ENCODE results near the gene KCNB1.

KCNB1 gene

GRCh38 chr20:49501917-49502316 is 19.4 kb upstream of the KCNB1 start:
- Histone ChIP-seq H2BK120ac (ENCODE audit: low read depth, low read length) (no peak overlapping the region), H3K4me2 (ENCODE audit: low read length, poor library complexity, severe bottlenecking) (no peak overlapping the region), H2AFZ (ENCODE audit: low read depth, low read length) (no peak overlapping the region), H4K8ac (ENCODE audit: low read length) (no peak overlapping the region), H3K79me1 (replicated peaks; ENCODE audit: low read length, poor library complexity, severe bottlenecking) (no peaks in the 10 kb centered on the region), H3K4ac (ENCODE audit: low read depth in 1 of 2, low read length in 2 of 2) (no peak overlapping the region), H2BK5ac (ENCODE audit: low read depth, low read length, poor library complexity, severe bottlenecking) (no peak overlapping the region), H2AK5ac (ENCODE audit: low read length, severe bottlenecking) (no peak overlapping the region), H3K14ac (ENCODE audit: low read length in 2 of 2) (no peak overlapping the region), H3K18ac (ENCODE audit: low read depth in 1 of 2, low read length in 2 of 2) (no peak overlapping the region), H3K27ac (ENCODE audit: low read length, poor library complexity, severe bottlenecking) (no peak overlapping the region), H2BK12ac (ENCODE audit: low read length in 2 of 2) (no peak overlapping the region), H3K4me3 (ENCODE audit: insufficient read depth in 1 of 2, low read depth in 1 of 2, low read length in 2 of 2) (no peak overlapping the region), H4K91ac (ENCODE audit: low read length) (no peak overlapping the region), H3K9ac (ENCODE audit: low read length) (no peak overlapping the region), H3K36me3 (ENCODE audit: control insufficient read depth in 1 of 2, insufficient read depth in 2 of 2, low read depth in 1 of 2, low read length in 2 of 2) (peaks cover 4 to 21% of the 10 kb centered on the region in 2 experiments), H3K4me1 (ENCODE audit: control insufficient read depth, insufficient read depth, low read depth, low read length) (peaks cover 5% of the 10 kb centered on the region), H3K9me3 (ENCODE audit: control insufficient read depth, low read length) (peaks cover 3% of the 10 kb centered on the region), H3K27me3 (ENCODE audit: control insufficient read depth in 1 of 2, insufficient read depth in 1 of 2, low read length in 2 of 2) (peaks cover 11 to 44% of the 10 kb centered on the region in 2 experiments), H2BK15ac (ENCODE audit: low read depth, poor library complexity, severe bottlenecking) (no peak overlapping the region), H3K23ac (ENCODE audit: low read length in 2 of 2) (no peak overlapping the region)
- WGBS = 59% methylated on average over 3 of the region's 3 CpGs
- DNase-seq = peak; percentile 12

GRCh38 chr20:49497398-49497669 is 14.9 kb upstream of the KCNB1 start:
- H2BK15ac ChIP-seq (ENCODE audit: low read depth, poor library complexity, severe bottlenecking) = no peak overlapping the region
- H3K23ac ChIP-seq (ENCODE audit: low read length in 2 of 2) = no peak overlapping the region
- WGBS = 23% methylated on average over 1 of the region's 1 CpG

GRCh38 chr20:49496553-49497397 is 14.3 kb upstream of the KCNB1 start:
- Histone ChIP-seq H3K27me3 (ENCODE audit: control insufficient read depth in 1 of 2, insufficient read depth in 1 of 2, low read length in 2 of 2) (peaks cover 43 to 59% of the 10 kb centered on the region in 2 experiments), H3K4me2 (ENCODE audit: low read length, poor library complexity, severe bottlenecking) (no peak overlapping the region), H3K27ac (ENCODE audit: low read length, poor library complexity, severe bottlenecking) (no peak overlapping the region), H4K91ac (ENCODE audit: low read length) (no peak overlapping the region), H3K18ac (ENCODE audit: low read depth in 1 of 2, low read length in 2 of 2) (no peak overlapping the region), H2BK120ac (ENCODE audit: low read depth, low read length) (no peak overlapping the region), H3K79me1 (replicated peaks; ENCODE audit: low read length, poor library complexity, severe bottlenecking) (no peaks in the 10 kb centered on the region), H3K4ac (ENCODE audit: low read depth in 1 of 2, low read length in 2 of 2) (no peak overlapping the region), H3K4me1 (ENCODE audit: control insufficient read depth, insufficient read depth, low read depth, low read length) (no peaks in the 10 kb centered on the region), H3K9me3 (ENCODE audit: control insufficient read depth, low read length) (peaks cover 3% of the 10 kb centered on the region), H4K8ac (ENCODE audit: low read length) (no peak overlapping the region), H2BK12ac (ENCODE audit: low read length in 2 of 2) (no peak overlapping the region), H3K36me3 (ENCODE audit: control insufficient read depth in 1 of 2, insufficient read depth in 2 of 2, low read depth in 1 of 2, low read length in 2 of 2) (no peaks in the 10 kb centered on the region), H2AFZ (ENCODE audit: low read depth, low read length) (no peak overlapping the region), H2AK5ac (ENCODE audit: low read length, severe bottlenecking) (no peak overlapping the region), H3K4me3 (ENCODE audit: insufficient read depth in 1 of 2, low read depth in 1 of 2, low read length in 2 of 2) (no peak overlapping the region), H3K9ac (ENCODE audit: low read length) (no peak overlapping the region), H2BK15ac (ENCODE audit: low read depth, poor library complexity, severe bottlenecking) (no peak overlapping the region), H2BK5ac (ENCODE audit: low read depth, low read length, poor library complexity, severe bottlenecking) (no peak overlapping the region), H3K23ac (ENCODE audit: low read length in 2 of 2) (no peak overlapping the region), H3K14ac (ENCODE audit: low read length in 2 of 2) (no peak overlapping the region)
- 72% methylated on average over 5 of the region's 5 CpGs for WGBS
- no peak for DNase-seq

More at GRCh38 chr20:49497398-49497669, 14.9 kb upstream of the KCNB1 start:
- Histone ChIP-seq H2BK120ac (ENCODE audit: low read depth, low read length) (no peak overlapping the region), H3K27ac (ENCODE audit: low read length, poor library complexity, severe bottlenecking) (no peak overlapping the region), H2BK5ac (ENCODE audit: low read depth, low read length, poor library complexity, severe bottlenecking) (no peak overlapping the region), H3K18ac (ENCODE audit: low read depth in 1 of 2, low read length in 2 of 2) (no peak overlapping the region), H3K4me3 (ENCODE audit: insufficient read depth in 1 of 2, low read depth in 1 of 2, low read length in 2 of 2) (no peak overlapping the region), H2BK12ac (ENCODE audit: low read length in 2 of 2) (no peak overlapping the region), H3K36me3 (ENCODE audit: control insufficient read depth in 1 of 2, insufficient read depth in 2 of 2, low read depth in 1 of 2, low read length in 2 of 2) (no peaks in the 10 kb centered on the region), H3K4me2 (ENCODE audit: low read length, poor library complexity, severe bottlenecking) (no peak overlapping the region), H2AK5ac (ENCODE audit: low read length, severe bottlenecking) (no peak overlapping the region), H4K8ac (ENCODE audit: low read length) (no peak overlapping the region), H3K4ac (ENCODE audit: low read depth in 1 of 2, low read length in 2 of 2) (no peak overlapping the region), H3K79me1 (replicated peaks; ENCODE audit: low read length, poor library complexity, severe bottlenecking) (no peaks in the 10 kb centered on the region), H3K9ac (ENCODE audit: low read length) (no peak overlapping the region), H3K14ac (ENCODE audit: low read length in 2 of 2) (no peak overlapping the region), H3K27me3 (ENCODE audit: control insufficient read depth in 1 of 2, insufficient read depth in 1 of 2, low read length in 2 of 2) (peaks cover 38 to 60% of the 10 kb centered on the region in 2 experiments), H2AFZ (ENCODE audit: low read depth, low read length) (no peak overlapping the region), H3K4me1 (ENCODE audit: control insufficient read depth, insufficient read depth, low read depth, low read length) (no peaks in the 10 kb centered on the region), H4K91ac (ENCODE audit: low read length) (no peak overlapping the region), H3K9me3 (ENCODE audit: control insufficient read depth, low read length) (peaks cover 3% of the 10 kb centered on the region)
- no peak for DNase-seq

GRCh38 chr20:49496043-49496442 is 13.6 kb upstream of the KCNB1 start:
- H4K8ac ChIP-seq (ENCODE audit: low read length) = no peak overlapping the region
- no peaks in the 10 kb centered on the region for H3K36me3 ChIP-seq (ENCODE audit: control insufficient read depth in 1 of 2, insufficient read depth in 2 of 2, low read depth in 1 of 2, low read length in 2 of 2)
- no peaks in the 10 kb centered on the region for H3K79me1 ChIP-seq (replicated peaks; ENCODE audit: low read length, poor library complexity, severe bottlenecking)
- H2AFZ ChIP-seq (ENCODE audit: low read depth, low read length) = no peak overlapping the region
- no peak overlapping the region for H3K27ac ChIP-seq (ENCODE audit: low read length, poor library complexity, severe bottlenecking)
- H2BK15ac ChIP-seq (ENCODE audit: low read depth, poor library complexity, severe bottlenecking) = no peak overlapping the region
- no peak overlapping the region for H2BK12ac ChIP-seq (ENCODE audit: low read length in 2 of 2)
- peaks cover 3% of the 10 kb centered on the region for H3K9me3 ChIP-seq (ENCODE audit: control insufficient read depth, low read length)
- H3K4me3 ChIP-seq (ENCODE audit: insufficient read depth in 1 of 2, low read depth in 1 of 2, low read length in 2 of 2) = no peak overlapping the region
- peaks cover 50 to 63% of the 10 kb centered on the region in 2 experiments for H3K27me3 ChIP-seq (ENCODE audit: control insufficient read depth in 1 of 2, insufficient read depth in 1 of 2, low read length in 2 of 2)
- H3K18ac ChIP-seq (ENCODE audit: low read depth in 1 of 2, low read length in 2 of 2) = no peak overlapping the region
- H3K9ac ChIP-seq (ENCODE audit: low read length) = no peak overlapping the region
- H2BK120ac ChIP-seq (ENCODE audit: low read depth, low read length) = no peak overlapping the region
- WGBS = 79% methylated on average over 4 of the region's 4 CpGs
- no peak overlapping the region for H3K23ac ChIP-seq (ENCODE audit: low read length in 2 of 2)
- H2AK5ac ChIP-seq (ENCODE audit: low read length, severe bottlenecking) = no peak overlapping the region
- no peak overlapping the region for H4K91ac ChIP-seq (ENCODE audit: low read length)
- DNase-seq = no peak
- no peak overlapping the region for H3K14ac ChIP-seq (ENCODE audit: low read length in 2 of 2)
- no peaks in the 10 kb centered on the region for H3K4me1 ChIP-seq (ENCODE audit: control insufficient read depth, insufficient read depth, low read depth, low read length)
- H2BK5ac ChIP-seq (ENCODE audit: low read depth, low read length, poor library complexity, severe bottlenecking) = no peak overlapping the region
- no peak overlapping the region for H3K4ac ChIP-seq (ENCODE audit: low read depth in 1 of 2, low read length in 2 of 2)
- no peak overlapping the region for H3K4me2 ChIP-seq (ENCODE audit: low read length, poor library complexity, severe bottlenecking)
